Sciatic nerve (tissue), 2 donors: ENCODE data around the gene LMF2. TPM values are rescaled to one million over a fixed set of nuclear protein-coding genes. Genes with fewer than 3 reads are reported as not detected.
A peak's percentile ranks its signal among the peaks of the same experiment; 100 is the strongest.

Experiments used
- ATAC-seq: fragments of 200-7000 bp; cut with Tn5 transposase; one replicate; pipeline ENCODE4 v1.9.1; 2020; ENCODE audit warnings: mild to moderate bottlenecking, moderate library complexity
- DNase-seq: peaks from one replicate; pipeline ENCODE4 v3.0.0-alpha.2; 2020; ENCODE audit warnings: low spot score
- intact Hi-C: fragments of 100-400 bp; cut with DNase I; formaldehyde crosslinking; loops from one replicate; pipeline ENCODE4 v1.14.2; 2022
- total RNA-seq: library from RNA; stranded (reverse); fragmentation: NEBNext Ultra II Directional; extraction: Animal tissue kit (Norgen Biotek cat#: 25700); gene quantifications from one replicate; pipeline ENCODE4 v1.2.1, GENCODE V29; 2021
- donor health status: DM: no; HTN: no; CAD: no.
- donor health status: DM: no; HTN: no; CAD: no.

The LMF2 gene
- total RNA-seq, 1 donor from 2014 or later = 48.4 TPM

DNA sequence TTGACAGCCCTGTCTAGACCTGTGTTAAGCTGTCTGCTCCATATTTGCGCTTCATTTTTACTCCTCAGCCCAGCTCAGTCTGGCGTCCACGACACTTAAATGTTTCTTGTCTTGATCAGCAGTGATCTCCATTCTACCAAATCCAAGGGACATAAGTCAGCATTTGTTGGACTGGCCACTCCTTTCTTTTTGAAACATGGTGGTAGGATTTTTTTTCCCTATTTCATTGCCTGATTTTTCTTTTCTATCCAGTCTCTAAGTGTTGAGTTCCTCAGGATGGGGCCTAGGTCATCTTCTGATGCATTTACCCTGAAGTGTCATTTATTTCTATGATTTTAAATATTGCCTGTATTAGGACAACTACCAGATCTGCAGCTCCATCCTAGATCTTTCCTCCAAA is 1.4 kb upstream of the LMF2 start:
- DNase-seq (no peak), ATAC-seq (no peak)
- intact Hi-C loops = loop anchor here (10.0 kb wide), 1 partner anchor 264 kb away; the partner anchor contains the start of gene TUBGCP6

DNA sequence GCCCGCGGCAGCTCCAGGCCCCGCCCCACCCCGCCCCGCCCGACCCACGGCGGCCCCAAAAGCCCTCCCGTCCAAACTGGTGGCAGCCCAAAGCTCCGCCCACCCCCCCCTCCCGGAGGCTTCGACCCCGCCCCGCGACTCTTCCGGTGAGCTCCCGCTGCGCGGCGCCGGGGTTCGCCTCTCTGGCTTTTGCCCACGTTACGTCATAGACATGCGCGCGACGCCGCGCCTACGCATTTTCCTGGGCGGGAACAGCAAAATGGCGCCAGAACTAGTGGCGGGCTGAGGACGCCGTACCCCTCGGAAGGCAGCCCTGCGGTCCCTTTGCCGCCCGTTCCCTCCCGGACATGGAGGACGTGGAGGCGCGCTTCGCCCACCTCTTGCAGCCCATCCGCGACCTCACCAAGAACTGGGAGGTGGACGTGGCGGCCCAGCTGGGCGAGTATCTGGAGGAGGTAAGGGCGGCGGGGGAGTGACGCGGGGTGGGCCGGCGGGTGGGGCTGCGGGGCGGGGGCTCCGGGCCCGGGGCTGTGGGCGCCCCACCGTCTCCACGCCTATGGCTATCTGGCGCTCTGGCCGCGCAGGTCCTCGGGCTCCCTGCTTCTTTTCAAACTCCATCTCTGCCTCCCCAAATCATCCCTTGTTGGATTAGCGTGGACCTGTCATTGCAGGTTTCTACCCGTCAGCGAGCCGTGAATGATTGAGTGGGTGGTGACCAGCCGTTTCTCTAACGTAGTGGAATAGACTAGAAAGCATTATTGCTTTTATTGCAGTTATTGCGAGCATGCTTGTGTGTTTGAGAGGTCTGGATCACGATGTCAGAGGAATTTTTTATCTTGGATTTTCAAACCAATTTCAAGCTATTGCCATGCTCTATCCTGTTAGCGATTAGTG is 736 bp upstream of the LMF2 start, which contains the start of gene NCAPH2:
Gene NCAPH2 (plus strand): TSS at position 234 of the 894 bp plus-strand sequence. CDS start 114 bp downstream, at position 348.
- intact Hi-C loops = loop anchor here (10.0 kb wide), 1 partner anchor 263 kb away; the partner anchor contains the start of gene TUBGCP6
- peak; percentile 99 for DNase-seq
- peak; percentile 87 for ATAC-seq

- no peak for DNase-seq
- ATAC-seq = peak; percentile 31
- intact Hi-C loops = loop anchor here (10.0 kb wide), 1 partner anchor 262 kb away; the partner anchor contains the start of gene TUBGCP6
Measured at GRCh38 chr22:50506611-50507420, 686 bp downstream of the LMF2 start.

DNA sequence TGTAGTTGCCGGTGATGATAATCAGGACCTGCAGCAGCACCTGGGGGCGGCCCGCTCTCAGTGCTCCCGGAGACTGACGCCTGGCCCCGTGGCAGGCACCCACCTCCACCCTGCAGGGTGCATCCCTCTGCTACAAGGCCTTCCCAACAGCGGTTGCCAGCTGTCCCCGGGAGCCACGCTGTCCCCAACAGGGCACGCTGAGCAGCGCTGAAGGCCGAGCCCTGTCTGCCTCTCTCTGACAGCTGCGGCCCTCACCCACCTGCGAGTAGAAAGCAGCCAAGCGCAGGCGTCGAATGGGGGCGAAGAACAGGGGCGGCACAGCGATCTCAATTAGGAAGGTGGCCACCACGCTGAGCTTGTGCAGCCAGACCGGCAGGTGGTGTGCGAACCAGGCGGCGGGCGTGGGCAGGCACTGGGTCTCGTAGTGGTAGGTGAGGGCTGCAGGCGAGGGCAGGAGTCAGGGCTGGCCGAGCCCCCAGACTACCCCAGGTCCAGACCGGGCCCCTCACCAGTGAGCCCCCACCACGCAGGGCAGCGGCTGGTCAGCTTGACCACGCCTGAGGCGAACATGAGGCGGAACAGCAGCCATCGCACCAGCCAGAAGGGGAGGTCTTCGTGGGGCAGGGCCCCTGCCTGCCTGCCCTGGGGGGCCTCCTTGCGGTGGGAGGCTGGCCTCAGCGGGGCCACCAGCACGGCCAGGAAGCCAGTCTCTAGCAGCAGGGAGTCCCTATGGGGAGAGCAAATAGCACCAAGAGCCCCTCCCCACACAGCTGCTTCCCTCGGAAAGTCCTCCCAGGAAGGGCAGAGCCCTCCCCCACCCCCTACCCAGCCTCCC is 1.5 kb downstream of the LMF2 start:
- intact Hi-C loops = loop anchor here (10.0 kb wide), 1 partner anchor 261 kb away; the partner anchor contains the start of gene TUBGCP6
- no peak for DNase-seq
- no peak for ATAC-seq

DNA sequence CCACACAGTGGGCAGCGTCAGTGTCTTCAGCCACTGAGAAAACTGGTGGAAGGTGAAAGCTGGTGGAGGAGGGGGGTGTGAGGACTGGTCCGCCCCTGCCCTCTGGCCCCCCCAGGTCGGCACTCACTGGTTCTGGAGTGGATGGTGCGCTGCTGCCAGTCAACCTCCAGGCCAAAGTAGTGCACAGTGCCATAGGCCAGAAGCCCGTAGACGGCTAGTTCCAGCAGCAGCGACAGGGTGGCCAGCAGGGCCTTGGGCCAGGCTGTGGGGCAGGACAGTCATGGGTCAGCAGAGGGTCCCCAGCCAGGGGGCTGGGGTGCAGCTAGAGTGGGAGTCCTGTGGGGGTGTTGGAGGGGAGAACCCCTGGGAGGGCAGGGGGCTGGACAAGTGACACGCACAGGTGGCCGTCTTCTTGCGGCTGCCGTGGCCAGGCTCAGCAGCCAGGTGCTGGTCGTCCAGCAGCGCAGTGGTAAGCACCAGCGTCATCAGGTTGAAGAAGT is 2.2 kb downstream of the LMF2 start:
- DNase-seq (no peak), ATAC-seq (no peak)
- intact Hi-C loops = loop anchor here (10.0 kb wide), 1 partner anchor 261 kb away; the partner anchor contains the start of gene TUBGCP6

- no peak for DNase-seq
- no peak for ATAC-seq
- intact Hi-C loops = loop anchor here (10.0 kb wide), 1 partner anchor 260 kb away; the partner anchor contains the start of gene TUBGCP6
Measured at GRCh38 chr22:50504369-50505211, 2.9 kb downstream of the LMF2 start.

- DNase-seq = no peak
- no peak for ATAC-seq
- intact Hi-C loops = loop anchor here (10.0 kb wide), 1 partner anchor 259 kb away; the partner anchor contains the start of gene TUBGCP6
Measured at GRCh38 chr22:50503475-50504145, 3.9 kb downstream of the LMF2 start.

GRCh38 chr22:50502628-50503474 is 4.7 kb downstream of the LMF2 start:
- DNase-seq (no peak), ATAC-seq (no peak)
- intact Hi-C loops = loop anchor here (10.0 kb wide), 1 partner anchor 258 kb away; the partner anchor contains the start of gene TUBGCP6

- intact Hi-C loops = loop anchor here (10.0 kb wide), 1 partner anchor 257 kb away; the partner anchor contains the start of gene TUBGCP6
- no peak for DNase-seq
- no peak for ATAC-seq
Measured at GRCh38 chr22:50502096-50502495, 5.4 kb downstream of the LMF2 start.

DNA sequence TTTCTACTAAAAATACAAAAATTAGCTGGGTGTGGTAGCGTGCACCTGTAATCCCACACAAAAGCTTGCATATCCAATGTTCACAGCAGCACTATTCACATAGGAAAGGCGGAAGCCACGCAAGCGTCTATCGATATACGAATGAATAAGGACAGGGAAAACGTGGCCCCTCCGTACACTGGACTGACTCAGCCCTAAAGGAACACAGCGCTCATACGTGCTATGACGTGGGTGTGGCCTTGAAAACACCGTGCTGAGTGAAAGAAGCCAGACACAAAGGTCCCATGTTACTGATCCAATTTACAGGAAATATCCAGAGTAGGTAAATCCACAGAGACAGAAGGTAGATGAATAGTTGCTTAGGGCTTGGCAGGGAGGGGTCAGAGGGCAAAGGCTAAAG is 7.0 kb downstream of the LMF2 start:
- DNase-seq = no peak
- no peak for ATAC-seq
- intact Hi-C loops = loop anchor here (10.0 kb wide), 1 partner anchor 256 kb away; the partner anchor contains the start of gene TUBGCP6

DNA sequence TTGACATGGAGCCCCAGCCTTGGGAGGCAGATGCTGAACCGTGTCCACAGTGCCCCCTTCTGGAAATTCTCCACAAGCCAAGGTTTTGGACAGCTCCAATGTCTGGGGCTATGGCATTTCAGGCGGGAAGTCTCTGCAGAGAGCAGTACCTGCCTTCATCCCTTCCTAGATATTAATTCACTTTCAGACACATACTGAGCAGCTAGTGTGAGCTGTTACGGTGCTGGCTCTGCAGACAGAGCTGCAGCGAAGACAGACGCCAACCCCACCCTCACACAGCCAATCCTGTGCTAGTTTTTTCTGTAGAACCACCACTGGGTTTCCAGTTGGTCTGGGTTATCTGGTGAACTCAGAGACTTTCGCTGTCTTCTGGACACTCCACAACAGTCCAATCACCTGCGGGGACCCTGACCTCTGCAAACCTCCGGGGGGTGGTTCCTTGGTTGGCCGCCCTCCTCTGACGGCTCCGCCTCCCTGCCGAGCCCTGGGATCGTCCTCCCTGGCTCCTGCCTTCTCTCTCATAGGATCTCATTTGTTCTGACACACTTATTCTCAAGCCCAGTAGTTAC is 9.1 kb downstream of the LMF2 start:
- intact Hi-C loops = no loop called here
- DNase-seq = no peak
- ATAC-seq = peak; percentile 79

GRCh38 chr22:50497093-50497492 is 10.4 kb downstream of the LMF2 start:
- no peak for ATAC-seq
- DNase-seq = no peak
- intact Hi-C loops = no loop called here

GRCh38 chr22:50490531-50491308 is 16.8 kb downstream of the LMF2 start:
- DNase-seq = no peak

DNA sequence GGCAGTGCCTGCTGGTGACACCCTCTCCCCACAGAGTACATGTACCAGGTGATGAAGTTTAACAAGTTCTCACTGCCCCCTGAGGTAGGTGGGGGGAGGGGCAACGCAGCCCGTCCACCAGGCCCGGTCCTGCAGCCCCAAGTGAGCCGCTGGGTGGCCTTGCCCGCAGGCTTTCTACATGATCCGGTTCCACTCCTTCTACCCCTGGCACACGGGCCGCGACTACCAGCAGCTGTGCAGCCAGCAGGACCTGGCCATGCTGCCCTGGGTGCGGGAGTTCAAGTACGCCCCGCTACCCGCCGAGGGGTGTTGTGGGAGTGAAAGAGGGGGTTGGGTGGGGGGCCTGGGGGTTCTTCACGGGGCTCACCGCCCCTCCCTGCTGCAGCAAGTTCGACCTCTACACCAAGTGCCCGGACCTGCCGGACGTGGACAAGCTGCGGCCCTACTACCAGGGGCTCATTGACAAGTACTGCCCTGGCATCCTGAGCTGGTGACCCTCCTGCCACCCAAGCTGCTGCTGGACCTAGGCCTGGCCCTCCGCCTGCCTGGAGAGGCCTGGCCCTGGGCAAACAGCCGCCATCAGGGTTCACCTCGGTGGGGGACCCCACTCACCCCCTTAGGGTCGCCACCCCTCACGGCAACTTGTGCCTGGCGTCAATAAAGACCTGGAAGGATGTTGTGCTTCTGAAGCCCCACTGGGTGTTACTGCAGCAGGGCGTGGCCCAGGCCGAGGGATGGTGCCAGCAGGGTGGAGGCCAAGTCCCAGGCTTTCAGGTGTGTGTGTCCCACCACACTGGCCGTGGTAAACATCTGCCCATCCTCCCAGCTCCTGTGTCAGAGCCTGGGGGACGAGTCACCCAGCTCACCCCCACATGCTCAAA is 17.9 kb downstream of the LMF2 start:
- intact Hi-C loops = no loop called here
- ATAC-seq (no peak), DNase-seq (no peak)

More at GRCh38 chr22:50490531-50491308, 16.8 kb downstream of the LMF2 start:
- ATAC-seq = peak; percentile 38
- intact Hi-C loops = no loop called here
